Right lobe of liver (tissue), 6 donors: ENCODE data around the gene KRT38. TPM values are rescaled to one million over a fixed set of nuclear protein-coding genes. Genes with fewer than 3 reads are reported as not detected.

ENCODE experiments used
- ATAC-seq, 4 donors: fragments of 200-7000 bp; cut with Tn5 transposase; one replicate each; pipeline ENCODE4 v1.9.1; 2020; ENCODE audit warnings: mild to moderate bottlenecking in 4 of 4, moderate library complexity in 4 of 4
- DNase-seq, 3 donors: peaks; one replicate each; pipeline ENCODE4 v3.0.0-alpha.2; 2020
- H3K27ac ChIP-seq, 3 donors: fragments of 200-600 bp; one replicate each; pipeline ENCODE4 v1.8.0; 2022
- H3K27me3 ChIP-seq, 2 donors: fragments of 200-600 bp; one replicate each; pipeline ENCODE4 v1.8.0; 2022
- H3K36me3 ChIP-seq, 4 donors: fragments of 200-600 bp; sonication (generic) in 1 of 4; one replicate each; pipeline versions ENCODE4 v1.5.1 to v1.8.0; 2017 to 2022; ENCODE audit warnings: control low read depth in 1 of 4
- H3K4me1 ChIP-seq, 4 donors: fragments of 200-600 bp; sonication (generic) in 1 of 4; one replicate each; pipeline versions ENCODE4 v1.5.1 to v1.8.0; 2017 to 2022; ENCODE audit warnings: control low read depth in 1 of 4
- H3K4me3 ChIP-seq, 3 donors: fragments of 200-600 bp; one replicate each; pipeline ENCODE4 v1.8.0; 2022
- H3K9me3 ChIP-seq, 4 donors: fragments of 200-600 bp; sonication (generic) in 1 of 4; one replicate each; pipeline versions ENCODE4 v1.5.1 to v1.8.0; 2017 to 2022; ENCODE audit warnings: control low read depth in 1 of 4
- CTCF ChIP-seq, 4 donors: fragments of 200-600 bp in 3 of 4; fragments of 450-650 bp in 1 of 4; IDR thresholded peaks; one replicate each; pipeline versions ENCODE4 v1.5.1 to v1.8.0; 2016 to 2022; ENCODE audit warnings: antibody characterized with exemption in 4 of 4, mild to moderate bottlenecking in 2 of 4
- POLR2A ChIP-seq: fragments of 450-650 bp; IDR thresholded peaks from one replicate; pipeline ENCODE4 v1.6.1; 2017; ENCODE audit warnings: antibody characterized with exemption, mild to moderate bottlenecking
- WGBS: methylation state at CpG from one replicate; pipeline ENCODE4 v1.1.6; 2018; ENCODE audit warnings: low coverage, low lambda C conversion rate; ENCODE audit not compliant: insufficient coverage; ENCODE audit errors: missing lambda C conversion rate; 5-methylcytosine and 5-hydroxymethylcytosine counted together
- intact Hi-C, 2 donors: fragments of 100-400 bp; cut with DNase I; formaldehyde crosslinking; loops; one replicate each; pipeline versions ENCODE4 v1.11.2 to v1.14.1; 2022
- total RNA-seq, 6 experiments: library from RNA; depleted of rRNA in 2 of 6; stranded (reverse); fragments of >200 nt in 2 of 6; fragmentation: NEBNext Ultra II Directional in 3 of 6; extraction: Animal tissue kit (Norgen Biotek cat#: 25700) in 3 of 6; gene quantifications; one replicate each; pipeline versions ENCODE4 v1.1.0 to v1.2.4, GENCODE V29; 2016 to 2023
- donor health status: DM: no; HTN: yes; CAD: no.
- donor health status: DM: no; HTN: no; CAD: no.
- donor health status: DM: no; HTN: no; CAD: no.
- donor health status: DM: no; HTN: yes; CAD: no.
- donor health status: DM: no; HTN: yes; CAD: no.

The KRT38 gene
- total RNA-seq, 6 experiments from 2014 or later: not detected

GRCh38 chr17:41413982-41414381 is 26.8 kb downstream of the KRT38 start:
- TF ChIP-seq CTCF (IDR thresholded peaks at IDR 0.05) (no peak), POLR2A (no peak)
- intact Hi-C loops: no loop called here
- no peaks in the 10 kb centered on the region for H3K9me3 ChIP-seq
- H3K27me3 ChIP-seq: no peaks in the 10 kb centered on the region
- peaks cover 0 to 23% (median 6%) of the 10 kb centered on the region in 4 donors for H3K4me1 ChIP-seq
- DNase-seq (no peak), ATAC-seq (no peak)
- no peak overlapping the region for H3K27ac ChIP-seq
- H3K36me3 ChIP-seq: no peaks in the 10 kb centered on the region
- H3K4me3 ChIP-seq: no peak overlapping the region
- 75% methylated on average over 2 of the region's 2 CpGs for WGBS

GRCh38 chr17:41413353-41413957 is 27.3 kb downstream of the KRT38 start:
- H3K27ac ChIP-seq: no peak overlapping the region
- H3K4me3 ChIP-seq: no peak overlapping the region
- no peaks in the 10 kb centered on the region for H3K27me3 ChIP-seq
- ATAC-seq (no peak), DNase-seq (no peak)
- TF ChIP-seq POLR2A: no peak
- no peak for TF ChIP-seq CTCF (IDR thresholded peaks at IDR 0.05)
- H3K36me3 ChIP-seq: no peaks in the 10 kb centered on the region
- H3K9me3 ChIP-seq: no peaks in the 10 kb centered on the region
- intact Hi-C loops: no loop called here
- WGBS: 60% methylated on average over 5 of the region's 5 CpGs
- H3K4me1 ChIP-seq: peaks cover 0 to 23% (median 6%) of the 10 kb centered on the region in 4 donors

- intact Hi-C loops: no loop called here
- 97% methylated on average over 11 of the region's 20 CpGs for WGBS
- H3K27me3 ChIP-seq: no peaks in the 10 kb centered on the region
- H3K9me3 ChIP-seq: no peaks in the 10 kb centered on the region
- H3K4me3 ChIP-seq: no peak overlapping the region
- DNase-seq: no peak
- H3K4me1 ChIP-seq: peaks cover 0 to 12% (median 1%) of the 10 kb centered on the region in 4 donors
- no peak for ATAC-seq
- TF ChIP-seq CTCF (IDR thresholded peaks at IDR 0.05) (no peak), POLR2A (no peak)
- no peaks in the 10 kb centered on the region for H3K36me3 ChIP-seq
- H3K27ac ChIP-seq: no peak overlapping the region
These were observed 29.5 kb downstream of the KRT38 start for GRCh38 chr17:41411072-41411840.

GRCh38 chr17:41407226-41407625 is 33.6 kb downstream of the KRT38 start:
- H3K27ac ChIP-seq: no peak overlapping the region
- intact Hi-C loops: no loop called here
- H3K9me3 ChIP-seq: no peaks in the 10 kb centered on the region
- no peak for DNase-seq
- 60% methylated on average over 2 of the region's 10 CpGs for WGBS
- no peaks in the 10 kb centered on the region for H3K27me3 ChIP-seq
- H3K36me3 ChIP-seq: no peaks in the 10 kb centered on the region
- no peaks in the 10 kb centered on the region for H3K4me1 ChIP-seq
- ATAC-seq: no peak
- H3K4me3 ChIP-seq: no peak overlapping the region
- TF ChIP-seq POLR2A (no peak), CTCF (IDR thresholded peaks at IDR 0.05) (no peak)
